RWPE2 (cell line): Measurements from ENCODE around the gene PNRC2.

Source experiments
- ATAC-seq: fragments of 200-7000 bp; cut with Tn5 transposase; 3 replicates; pipeline ENCODE4 v1.9.1; 2021; ENCODE audit warnings: low read depth
- DNase-seq: peaks from one replicate; pipeline ENCODE4 v3.0.0-alpha.2; 2020; ENCODE audit warnings: low spot score
- H3K27ac ChIP-seq: fragments of 450-650 bp; 2 replicates; pipeline ENCODE4 v1.5.1; 2017; ENCODE audit warnings: mild to moderate bottlenecking; ENCODE audit not compliant: poor library complexity, severe bottlenecking
- H3K27me3 ChIP-seq: fragments of 250-450 bp; sonication (Bioruptor Pico); 2 replicates; pipeline ENCODE4 v1.5.1; 2021; ENCODE audit warnings: mild to moderate bottlenecking, moderate library complexity; ENCODE audit not compliant: insufficient read depth, poor library complexity, severe bottlenecking
- H3K36me3 ChIP-seq: fragments of 250-450 bp; sonication (Bioruptor Pico); 2 replicates; pipeline ENCODE4 v1.5.1; 2020; ENCODE audit warnings: low read depth, mild to moderate bottlenecking, moderate library complexity
- H3K4me1 ChIP-seq: fragments of 250-450 bp; sonication (Bioruptor Pico); 2 replicates; pipeline ENCODE4 v1.5.1; 2021; ENCODE audit warnings: mild to moderate bottlenecking, moderate library complexity; ENCODE audit not compliant: insufficient read depth, poor library complexity, severe bottlenecking
- H3K4me3 ChIP-seq: fragments of 250-450 bp; sonication (Bioruptor Pico); 2 replicates; pipeline ENCODE4 v1.5.1; 2021; ENCODE audit warnings: mild to moderate bottlenecking, moderate library complexity; ENCODE audit not compliant: severe bottlenecking
- H3K9me3 ChIP-seq: fragments of 250-450 bp; sonication (Bioruptor Pico); 2 replicates; pipeline ENCODE4 v1.5.1; 2021; ENCODE audit warnings: mild to moderate bottlenecking, moderate library complexity; ENCODE audit not compliant: severe bottlenecking
- CTCF ChIP-seq: fragments of 450-650 bp; IDR thresholded peaks from one replicate; pipeline ENCODE4 v1.5.1; 2017; ENCODE audit warnings: mild to moderate bottlenecking, moderate library complexity; ENCODE audit not compliant: poor library complexity, severe bottlenecking

Gene PNRC2

GRCh38 chr1:23922321-23922943 is 37.2 kb upstream of the PNRC2 start:
- Histone ChIP-seq H3K36me3 (no peaks in the 10 kb centered on the region), H3K4me1 (no peaks in the 10 kb centered on the region), H3K9me3 (no peaks in the 10 kb centered on the region), H3K27me3 (no peaks in the 10 kb centered on the region), H3K27ac (no peak overlapping the region), H3K4me3 (no peak overlapping the region)
- ATAC-seq (no peak), DNase-seq (no peak)
- TF ChIP-seq CTCF: no peak

GRCh38 chr1:23923592-23924499 is 35.8 kb upstream of the PNRC2 start:
- Histone ChIP-seq H3K27ac (no peak overlapping the region), H3K4me3 (no peak overlapping the region), H3K4me1 (no peaks in the 10 kb centered on the region), H3K36me3 (no peaks in the 10 kb centered on the region), H3K9me3 (no peaks in the 10 kb centered on the region), H3K27me3 (no peaks in the 10 kb centered on the region)
- DNase-seq (no peak), ATAC-seq (no peak)
- TF ChIP-seq CTCF: no peak

- Histone ChIP-seq H3K4me3 (no peak overlapping the region), H3K4me1 (no peaks in the 10 kb centered on the region), H3K36me3 (no peaks in the 10 kb centered on the region), H3K27me3 (no peaks in the 10 kb centered on the region), H3K27ac (no peak overlapping the region), H3K9me3 (no peaks in the 10 kb centered on the region)
- no peak for ATAC-seq
- TF ChIP-seq CTCF: no peak
- no peak for DNase-seq
Observed at GRCh38 chr1:23924601-23925000, 35.0 kb upstream of the PNRC2 start.

- Histone ChIP-seq H3K36me3 (no peaks in the 10 kb centered on the region), H3K4me3 (no peak overlapping the region), H3K27ac (no peak overlapping the region), H3K4me1 (no peaks in the 10 kb centered on the region), H3K9me3 (no peaks in the 10 kb centered on the region), H3K27me3 (no peaks in the 10 kb centered on the region)
- DNase-seq (no peak), ATAC-seq (no peak)
- no peak for TF ChIP-seq CTCF
Observed at GRCh38 chr1:23925279-23925678, 34.3 kb upstream of the PNRC2 start.

- H3K27ac ChIP-seq: no peak overlapping the region
- H3K27me3 ChIP-seq: no peaks in the 10 kb centered on the region
- no peak for TF ChIP-seq CTCF
- no peak for ATAC-seq
- no peaks in the 10 kb centered on the region for H3K36me3 ChIP-seq
- no peak for DNase-seq
- no peaks in the 10 kb centered on the region for H3K9me3 ChIP-seq
- no peak overlapping the region for H3K4me3 ChIP-seq
- peaks cover 9% of the 10 kb centered on the region for H3K4me1 ChIP-seq
Observed at GRCh38 chr1:23927097-23927496, 32.5 kb upstream of the PNRC2 start.
